ENCODE data around the gene OTOS. TPM values are rescaled to one million over a fixed set of nuclear protein-coding genes. Genes with fewer than 3 reads are reported as not detected.

Gene OTOS
- polyA plus RNA-seq, 12 donors: not detected

DNA sequence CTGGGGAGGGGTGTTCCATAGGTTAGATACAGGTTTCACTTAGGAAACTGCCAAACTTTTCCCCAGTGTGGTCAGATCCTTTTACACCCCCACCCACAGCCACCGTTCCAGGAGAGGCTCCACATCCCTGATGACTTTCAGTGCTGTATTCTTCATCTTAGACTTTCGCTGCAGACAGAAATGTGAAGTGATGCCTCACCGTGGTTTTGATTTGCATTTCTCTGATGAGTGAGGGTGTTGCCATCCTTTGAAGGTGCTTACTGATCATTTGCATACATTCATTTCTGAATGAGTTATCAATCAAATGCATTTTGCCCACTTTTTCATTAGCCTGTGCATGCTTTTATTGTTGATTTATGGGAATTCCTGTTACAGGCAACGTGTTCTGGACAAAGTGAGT, 19.3 kb downstream of the OTOS start:
- DNase-seq: no peak

DNA sequence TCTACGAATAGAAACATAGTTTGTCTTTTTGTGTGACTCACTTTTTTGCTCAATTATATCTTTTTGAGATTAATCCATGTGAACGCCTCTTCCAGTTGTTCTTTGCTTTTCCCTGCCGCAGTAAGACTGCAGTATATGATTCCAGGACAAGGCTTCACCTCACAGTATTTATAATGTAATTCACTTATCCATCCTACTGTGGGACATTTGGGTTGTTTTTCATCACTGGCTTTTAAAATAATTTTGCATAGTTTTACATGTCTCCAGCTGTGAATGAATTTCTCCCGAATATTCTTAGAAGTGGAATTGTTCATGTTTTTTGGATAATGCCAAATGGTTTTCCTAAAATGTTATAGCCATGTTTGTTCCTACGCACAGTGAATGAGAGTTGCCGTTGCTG, 26.2 kb downstream of the OTOS start:
- no peak for DNase-seq

DNA sequence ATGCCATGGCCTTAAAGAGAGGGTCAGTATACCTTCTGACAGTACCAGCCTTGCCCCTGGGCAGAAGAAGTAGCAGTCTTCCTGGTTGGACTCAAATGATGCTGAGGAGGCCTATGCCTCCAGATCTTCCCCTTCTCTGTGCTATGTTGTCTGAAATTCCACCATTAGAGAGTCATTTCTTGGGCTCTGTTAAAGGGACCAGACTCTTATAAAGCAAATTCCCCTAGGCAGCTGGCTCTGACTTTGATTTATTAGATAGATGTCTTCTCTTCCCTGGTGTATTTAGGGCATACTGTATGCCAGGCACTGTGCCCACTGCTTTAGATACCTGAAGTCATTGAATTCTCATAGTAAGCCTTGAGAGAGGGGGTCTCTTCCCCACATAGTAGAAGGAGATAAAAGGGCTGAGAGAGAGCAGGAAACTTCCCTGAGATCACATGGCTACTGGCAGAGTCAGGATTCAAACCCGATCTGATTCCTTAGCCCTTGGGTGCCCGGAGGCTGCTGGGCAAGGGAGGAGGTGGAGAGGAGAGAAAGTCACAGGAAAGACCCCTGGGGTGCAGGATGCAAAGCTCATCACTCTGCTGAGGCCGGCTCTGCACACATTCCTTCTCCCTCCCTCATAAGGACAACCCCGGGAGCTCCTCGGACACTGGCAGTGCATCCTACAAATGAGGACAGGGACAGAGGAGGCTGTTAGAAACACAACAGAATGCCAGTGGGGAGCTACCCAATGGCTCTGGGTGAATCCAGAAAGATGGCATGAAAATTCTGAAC, 27.4 kb downstream of the OTOS start:
- no peak for DNase-seq

DNA sequence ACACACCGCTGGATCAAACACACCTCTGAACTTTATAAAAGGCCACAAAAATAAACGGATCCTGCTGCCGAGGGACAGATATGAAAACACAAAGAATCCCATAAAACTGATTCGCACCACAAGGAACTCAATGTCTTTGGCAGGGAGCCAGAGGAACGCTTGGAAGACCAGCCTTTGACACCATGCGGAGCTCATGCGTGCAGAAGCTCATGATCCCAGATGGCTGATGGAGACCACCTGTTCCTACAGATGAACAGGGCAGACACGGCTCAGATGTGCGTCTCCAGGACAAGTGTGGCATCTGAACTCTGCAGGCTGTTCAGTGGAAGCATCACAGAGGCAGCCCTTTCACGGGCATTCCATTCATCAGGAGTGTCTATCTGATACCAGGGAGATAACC, 29.2 kb downstream of the OTOS start:
- no peak for DNase-seq

DNA sequence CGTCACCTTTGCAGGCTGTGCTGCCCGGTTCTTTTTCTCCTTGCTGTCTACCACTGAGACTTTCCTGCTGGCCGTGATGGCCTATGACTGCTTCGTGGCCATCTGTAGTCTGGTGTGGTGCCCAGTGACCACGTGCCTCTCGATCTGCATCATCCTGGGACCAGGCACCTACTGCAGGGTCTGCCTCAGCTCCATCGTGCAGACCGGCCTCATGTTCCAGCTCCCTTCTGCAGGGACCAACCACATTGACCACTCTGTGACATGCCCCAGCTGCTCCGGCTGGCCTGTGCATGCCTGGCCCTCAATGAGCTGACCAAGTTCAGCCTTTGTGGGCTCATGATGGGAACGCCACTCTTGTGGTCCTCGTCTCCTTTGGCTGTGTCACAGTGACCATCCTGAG, 31.1 kb downstream of the OTOS start:
- no peak for DNase-seq

DNA sequence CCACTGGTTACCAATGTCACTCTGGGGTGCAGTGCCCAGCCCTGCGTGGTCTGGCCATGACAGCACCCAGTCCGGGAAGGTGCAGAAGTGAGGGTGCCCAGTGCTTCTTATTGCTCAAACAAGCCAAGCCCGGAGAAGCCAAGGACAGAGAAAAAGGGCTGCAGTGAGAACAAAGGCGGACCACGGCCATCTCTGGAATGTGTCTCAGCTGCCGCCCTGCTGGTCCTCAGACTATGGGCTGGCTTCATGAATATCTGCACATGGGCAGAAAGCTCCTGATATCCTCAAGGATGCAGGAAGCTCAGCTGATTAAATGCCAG, 33.0 kb downstream of the OTOS start:
- no peak for DNase-seq

DNA sequence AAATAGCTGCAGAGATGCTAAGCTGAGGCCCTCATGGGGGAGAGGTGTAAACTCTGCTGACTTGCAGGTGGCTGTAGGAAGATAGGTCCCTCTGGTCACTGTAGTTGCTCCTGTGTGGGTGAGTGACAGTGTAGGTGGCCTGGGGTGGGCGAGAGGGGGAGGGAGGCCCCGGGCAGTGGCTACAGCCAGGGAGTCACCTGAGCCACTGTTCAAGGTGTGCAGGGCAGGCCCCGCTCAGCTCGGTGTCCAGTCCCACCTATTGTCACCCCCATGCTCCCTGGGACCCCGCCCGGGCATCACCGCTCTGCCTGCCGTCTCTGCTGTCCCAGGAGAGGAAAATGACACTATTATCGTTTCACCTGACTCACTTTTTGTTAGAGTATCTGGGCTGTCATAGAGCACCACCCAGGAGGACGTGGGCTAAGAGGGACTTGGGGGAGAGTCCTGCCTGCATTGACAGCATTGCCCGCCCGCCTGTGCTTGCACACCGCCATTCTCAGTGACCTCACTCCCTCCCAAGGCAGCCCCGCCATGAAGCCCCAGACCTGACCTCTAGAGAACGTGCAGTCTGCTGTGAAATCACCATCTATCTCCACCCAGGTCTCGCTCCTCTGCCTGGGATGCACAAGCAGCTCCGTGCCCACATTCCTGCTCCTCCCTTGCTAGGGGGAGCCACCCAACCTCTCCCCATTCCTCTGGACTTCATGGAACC, 33.5 kb downstream of the OTOS start:
- DNase-seq: no peak

DNA sequence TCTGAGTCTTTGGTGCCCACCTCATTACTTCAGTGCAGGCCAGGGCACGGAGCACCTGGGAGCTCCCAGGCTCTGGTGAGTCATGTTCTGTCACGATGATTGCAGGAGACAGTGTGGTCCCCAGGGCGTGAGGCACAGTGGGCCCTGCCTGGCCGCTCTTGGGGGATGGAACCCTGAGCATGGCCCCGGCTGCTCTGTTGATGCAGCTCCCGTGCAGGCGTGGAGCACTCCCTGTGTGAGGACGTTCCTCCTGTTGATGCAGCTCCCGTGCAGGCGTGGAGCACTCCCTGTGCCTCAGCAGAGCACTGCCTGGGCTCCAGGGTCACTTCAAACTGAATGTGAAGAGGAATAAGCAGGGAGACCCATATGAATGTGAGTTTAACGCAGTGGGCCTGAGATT, 34.5 kb downstream of the OTOS start:
- no peak for DNase-seq

DNA sequence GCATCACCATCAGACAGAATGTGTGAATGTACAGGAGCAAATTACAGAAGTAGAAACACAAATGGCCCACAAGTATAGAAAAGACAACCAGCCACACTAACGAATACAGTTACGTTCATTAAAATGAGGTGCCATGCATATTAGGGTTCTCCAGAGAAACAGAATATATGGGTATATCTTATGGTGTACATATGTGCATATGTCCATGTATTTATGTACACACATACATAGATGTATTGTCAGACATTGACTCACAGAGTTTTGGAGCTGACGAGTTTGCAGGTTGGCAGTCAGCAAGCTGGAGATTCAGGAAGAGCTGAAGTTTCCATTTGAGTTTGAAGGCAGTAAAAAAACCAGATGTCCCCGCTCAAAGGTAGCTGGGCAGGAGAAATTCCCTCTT, 37.3 kb downstream of the OTOS start:
- no peak for DNase-seq

DNA sequence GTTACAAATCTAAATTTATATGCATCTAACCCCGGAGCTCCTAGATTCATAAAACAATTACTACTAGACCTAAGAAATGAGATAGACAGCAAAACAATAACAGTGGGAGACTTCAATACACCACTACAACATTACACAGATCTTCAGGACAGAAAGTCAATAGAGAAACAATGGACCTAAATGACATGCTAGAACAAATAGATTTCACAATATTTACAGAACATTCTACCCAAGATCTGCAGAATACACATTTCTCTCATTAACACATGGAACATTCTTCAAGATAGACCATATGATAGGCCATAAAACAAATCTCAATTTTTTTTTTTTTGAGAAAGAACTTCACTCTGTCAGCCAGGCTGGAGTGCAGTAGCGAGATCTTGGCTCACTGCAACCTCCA, 42.1 kb downstream of the OTOS start:
- DNase-seq: no peak

DNA sequence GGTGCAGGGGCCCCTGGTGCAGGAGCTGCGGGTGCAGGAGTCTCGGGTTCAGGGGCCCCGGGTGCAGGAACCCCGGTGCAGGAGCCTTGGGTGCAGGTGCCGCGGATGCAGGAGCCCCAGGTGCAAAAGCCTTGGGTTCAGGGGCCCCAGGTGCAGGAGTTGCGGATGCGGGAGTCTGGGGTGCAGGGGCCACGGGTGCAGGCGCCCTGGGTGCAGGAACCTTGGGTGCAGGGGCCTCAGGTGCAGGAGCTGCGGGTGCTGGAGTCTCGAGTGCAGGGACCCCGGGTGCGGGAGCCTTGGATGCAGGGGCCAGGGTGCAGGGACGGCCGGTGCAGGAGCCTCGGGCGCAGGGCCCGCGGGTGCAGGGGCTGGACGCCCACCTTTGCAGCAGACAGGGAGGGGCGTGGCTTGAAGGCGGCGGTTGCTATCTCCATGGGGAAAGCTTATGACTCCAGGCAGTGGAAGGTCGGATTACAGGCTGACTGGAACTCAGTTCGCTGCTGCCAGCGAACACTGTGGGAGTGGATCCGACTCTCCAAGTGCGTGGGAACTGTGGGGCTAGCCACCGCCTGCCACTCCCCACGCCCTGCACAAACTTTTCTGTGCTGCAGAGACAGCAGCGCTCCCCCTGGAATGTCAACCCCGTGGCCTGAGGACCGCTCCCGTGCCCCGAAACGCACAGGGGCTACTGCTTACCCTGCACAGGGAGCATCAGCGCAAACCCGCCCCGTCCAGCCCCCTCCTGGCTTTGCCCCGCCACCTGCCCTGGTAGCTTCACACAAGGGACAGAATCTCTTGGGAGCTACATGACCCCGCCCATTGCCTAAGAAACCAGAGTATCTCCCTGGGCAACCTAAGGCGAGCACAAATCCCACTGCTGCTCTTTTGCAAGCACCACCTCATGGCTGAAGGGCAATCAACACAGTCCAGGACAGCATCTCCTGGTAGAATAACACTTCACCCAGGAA, 44.6 kb downstream of the OTOS start:
- DNase-seq: no peak

DNA sequence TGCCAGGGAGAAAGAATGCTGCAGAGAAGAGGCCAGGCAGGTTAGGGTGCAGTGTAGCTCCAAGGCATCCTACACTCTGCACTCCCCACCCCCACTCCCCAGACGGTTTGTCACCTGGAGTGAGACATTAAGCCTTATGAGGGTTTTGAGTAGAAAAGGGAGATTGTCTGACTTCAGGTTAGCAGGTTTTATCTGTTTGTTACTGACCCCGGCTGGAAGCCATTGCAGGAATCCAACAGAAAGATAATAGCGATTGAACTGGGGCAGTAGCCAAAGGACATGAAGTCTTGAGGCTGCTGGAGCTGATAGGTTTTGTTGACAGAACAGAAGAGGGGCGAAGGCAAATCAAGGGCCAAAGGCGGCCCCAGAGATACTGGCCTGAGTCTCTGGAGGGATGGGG, 51.2 kb downstream of the OTOS start:
- no peak for DNase-seq

Other genes with a start within 250 kb of the OTOS start
- gene NDUFA10, start 115.3 kb downstream of the OTOS start, polyA plus RNA-seq (ENCODE audit: insufficient read length in 12 of 12): 100 to 1,000 TPM in 5 of 12 donors, 10 to 100 TPM in 6, not detected in 1; 70.2 to 121 (median 98.3) TPM
- gene OR6B2, start 110.2 kb downstream of the OTOS start, polyA plus RNA-seq (ENCODE audit: insufficient read length in 12 of 12): not detected
- gene OR6B3, start 87.1 kb downstream of the OTOS start, polyA plus RNA-seq (ENCODE audit: insufficient read length in 12 of 12): not detected
- 10 to 100 TPM in 11 of 12 donors, not detected in 1; 60.0 to 98.7 (median 80.0) TPM for gene COPS9, start 4.4 kb downstream of the OTOS start, polyA plus RNA-seq (ENCODE audit: insufficient read length in 12 of 12)

Data from muscle of arm (tissue), 12 donors.